ENCODE data around the gene PCDHB9.
"Not testable (repeated sequence)": the region's sequence is repeated elsewhere in the genome, so short reads cannot be mapped to it uniquely, and the experiment has no call there.

PCDHB9 gene

GRCh38 chr5:141188682-141189081 is 1.7 kb downstream of the PCDHB9 start:
- DNase-seq (ENCODE audit: low read depth), result not testable (repeated sequence)

DNA sequence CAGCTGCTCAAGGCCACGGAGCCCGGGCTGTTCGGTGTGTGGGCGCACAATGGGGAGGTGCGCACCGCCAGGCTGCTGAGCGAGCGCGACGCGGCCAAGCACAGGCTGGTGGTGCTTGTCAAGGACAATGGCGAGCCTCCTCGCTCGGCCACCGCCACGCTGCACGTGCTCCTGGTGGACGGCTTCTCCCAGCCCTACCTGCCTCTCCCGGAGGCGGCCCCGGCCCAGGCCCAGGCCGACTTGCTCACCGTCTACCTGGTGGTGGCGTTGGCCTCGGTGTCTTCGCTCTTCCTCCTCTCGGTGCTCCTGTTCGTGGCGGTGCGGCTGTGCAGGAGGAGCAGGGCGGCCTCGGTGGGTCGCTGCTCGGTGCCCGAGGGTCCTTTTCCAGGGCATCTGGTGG is 2.2 kb downstream of the PCDHB9 start:
- DNase-seq (ENCODE audit: low read depth), result not testable (repeated sequence)

GRCh38 chr5:141192110-141192725 is 5.3 kb downstream of the PCDHB9 start, which contains the start of gene PCDHB10:
Gene PCDHB10, plus strand, starts transcription at chr5:141192353. Its CDS starts 200 bp downstream, at chr5:141192553.
- DNase-seq (ENCODE audit: low read depth), result no peak

- not testable (repeated sequence) for DNase-seq (ENCODE audit: low read depth)
Observed at GRCh38 chr5:141194332-141194731, 7.4 kb downstream of the PCDHB9 start.

DNA sequence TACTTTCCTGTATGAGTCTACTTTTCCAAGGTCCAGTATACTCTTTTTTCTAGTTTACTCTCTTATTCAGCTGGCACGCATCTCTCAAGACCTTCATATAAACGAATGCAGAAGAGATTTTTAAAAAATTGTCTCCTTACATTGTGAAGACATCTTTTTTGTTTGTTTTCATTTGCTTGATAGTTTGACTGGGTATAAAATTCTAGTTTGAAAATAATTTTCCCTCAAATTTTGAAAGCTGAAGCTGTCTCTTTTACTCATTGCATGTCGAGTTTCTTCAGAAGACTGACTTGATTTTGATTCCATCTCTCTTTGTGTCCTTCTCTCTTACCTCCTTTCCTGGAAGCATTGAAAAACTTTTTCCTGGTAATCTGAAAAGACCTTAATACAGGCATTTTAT is 9.4 kb downstream of the PCDHB9 start:
- no peak for DNase-seq (ENCODE audit: low read depth)

DNA sequence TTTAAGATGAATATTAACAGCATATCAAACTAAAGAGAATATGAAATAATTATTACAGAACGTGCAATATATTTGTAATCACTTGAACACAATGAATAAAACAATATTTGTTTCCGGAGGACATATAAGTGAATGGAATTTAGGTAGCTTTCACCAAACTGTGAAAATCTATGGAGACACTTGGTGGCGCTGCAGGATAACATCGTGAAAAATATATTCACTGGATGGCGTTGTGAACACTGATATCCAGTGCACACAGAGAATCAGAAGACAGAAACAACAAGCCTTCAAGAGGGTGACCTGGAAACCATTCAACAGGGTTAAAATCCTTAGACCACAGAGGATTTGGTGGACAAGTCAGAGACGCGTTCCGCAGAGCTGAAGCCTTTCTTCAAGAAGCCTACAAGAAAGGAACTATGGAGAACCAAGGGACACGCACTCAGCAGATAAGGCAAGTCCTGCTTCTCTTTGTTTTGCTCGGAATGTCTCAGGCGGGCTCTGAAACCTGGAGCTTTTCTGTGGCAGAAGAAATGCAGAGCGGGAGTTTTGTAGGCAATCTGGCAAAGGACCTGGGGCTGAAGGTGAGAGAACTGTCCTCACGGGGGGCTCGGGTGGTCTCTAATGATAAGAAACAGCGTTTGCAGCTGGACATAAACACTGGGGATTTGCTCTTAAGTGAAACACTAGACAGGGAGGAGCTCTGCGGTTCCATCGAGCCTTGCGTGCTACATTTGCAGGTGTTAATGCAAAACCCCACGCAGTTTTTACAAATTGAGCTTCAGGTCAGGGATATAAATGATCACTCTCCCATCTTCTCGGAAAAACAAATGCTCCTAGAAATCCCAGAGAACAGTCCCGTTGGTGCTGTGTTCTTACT is 12.6 kb downstream of the PCDHB9 start, which contains the start of gene PCDHB11:
PCDHB11 (plus strand) TSS at position 269 of the 877 bp plus-strand sequence; CDS start at position 417, 148 bp downstream.
- no peak for DNase-seq (ENCODE audit: low read depth)

- not testable (repeated sequence) for DNase-seq (ENCODE audit: low read depth)
Observed at GRCh38 chr5:141201126-141201525, 14.2 kb downstream of the PCDHB9 start.

DNA sequence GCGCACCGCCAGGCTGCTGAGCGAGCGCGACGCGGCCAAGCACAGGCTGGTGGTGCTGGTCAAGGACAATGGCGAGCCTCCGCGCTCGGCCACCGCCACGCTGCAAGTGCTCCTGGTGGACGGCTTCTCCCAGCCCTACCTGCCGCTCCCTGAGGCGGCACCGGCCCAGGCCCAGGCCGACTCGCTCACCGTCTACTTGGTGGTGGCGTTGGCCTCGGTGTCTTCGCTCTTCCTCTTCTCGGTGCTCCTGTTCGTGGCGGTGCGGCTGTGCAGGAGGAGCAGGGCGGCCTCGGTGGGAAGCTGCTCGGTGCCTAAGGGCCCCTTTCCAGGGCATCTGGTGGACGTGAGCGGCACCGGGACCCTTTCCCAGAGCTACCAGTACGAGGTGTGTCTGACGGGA is 14.7 kb downstream of the PCDHB9 start:
- DNase-seq (ENCODE audit: low read depth), result not testable (repeated sequence)

DNA sequence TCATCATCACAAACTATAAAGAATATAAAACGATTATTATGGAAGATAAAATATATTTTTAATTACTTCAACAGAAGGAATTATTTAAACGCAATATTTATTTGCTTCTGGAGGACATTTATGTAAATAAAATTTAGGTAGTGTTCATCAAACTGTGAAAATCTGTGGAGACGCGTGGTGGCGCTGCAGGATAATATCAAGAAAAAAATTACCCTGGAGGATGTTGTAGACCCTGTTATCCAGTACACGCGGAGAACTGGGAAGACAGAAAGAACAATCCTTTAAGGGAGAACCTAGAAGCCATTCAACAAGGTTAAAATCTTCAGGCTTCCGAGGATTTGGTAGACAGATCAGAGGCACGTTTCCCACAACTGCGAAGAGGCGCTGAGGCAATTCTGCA is 21.5 kb downstream of the PCDHB9 start, which contains the start of gene PCDHB12:
PCDHB12 (plus strand) TSS at position 242 of the 400 bp plus-strand sequence. CDS start 189 bp downstream, outside the sequence.
- no peak for DNase-seq (ENCODE audit: low read depth)

GRCh38 chr5:141210281-141210680 is 23.3 kb downstream of the PCDHB9 start:
- not testable (repeated sequence) for DNase-seq (ENCODE audit: low read depth)

DNA sequence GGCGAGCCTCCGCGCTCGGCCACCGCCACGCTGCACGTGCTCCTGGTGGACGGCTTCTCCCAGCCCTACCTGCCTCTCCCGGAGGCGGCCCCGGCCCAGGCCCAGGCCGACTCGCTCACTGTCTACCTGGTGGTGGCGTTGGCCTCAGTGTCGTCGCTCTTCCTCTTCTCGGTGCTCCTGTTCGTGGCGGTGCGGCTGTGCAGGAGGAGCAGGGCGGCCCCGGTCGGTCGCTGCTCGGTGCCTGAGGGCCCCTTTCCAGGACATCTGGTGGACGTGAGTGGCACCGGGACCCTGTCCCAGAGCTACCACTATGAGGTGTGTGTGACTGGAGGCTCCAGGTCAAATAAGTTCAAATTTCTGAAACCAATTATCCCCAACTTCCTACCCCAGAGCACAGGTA is 23.9 kb downstream of the PCDHB9 start:
- not testable (repeated sequence) for DNase-seq (ENCODE audit: low read depth)

- DNase-seq (ENCODE audit: low read depth), result not testable (repeated sequence)
Observed at GRCh38 chr5:141213656-141214339, 26.8 kb downstream of the PCDHB9 start, which contains the start of gene PCDHB13. Gene PCDHB13, plus strand, starts transcription at chr5:141213919. Its CDS starts 205 bp downstream, at chr5:141214124.

GRCh38 chr5:141214583-141214982 is 27.6 kb downstream of the PCDHB9 start:
- DNase-seq (ENCODE audit: low read depth), result not testable (repeated sequence)

GRCh38 chr5:141215504-141215903 is 28.5 kb downstream of the PCDHB9 start:
- DNase-seq (ENCODE audit: low read depth), result not testable (repeated sequence)

GRCh38 chr5:141216035-141216434 is 29.1 kb downstream of the PCDHB9 start:
- not testable (repeated sequence) for DNase-seq (ENCODE audit: low read depth)

GRCh38 chr5:141223112-141223783 is 36.3 kb downstream of the PCDHB9 start, which contains the start of gene PCDHB14:
Gene PCDHB14, plus strand, starts transcription at chr5:141223343. Its CDS starts 163 bp downstream, at chr5:141223506.
- no peak for DNase-seq (ENCODE audit: low read depth)

DNA sequence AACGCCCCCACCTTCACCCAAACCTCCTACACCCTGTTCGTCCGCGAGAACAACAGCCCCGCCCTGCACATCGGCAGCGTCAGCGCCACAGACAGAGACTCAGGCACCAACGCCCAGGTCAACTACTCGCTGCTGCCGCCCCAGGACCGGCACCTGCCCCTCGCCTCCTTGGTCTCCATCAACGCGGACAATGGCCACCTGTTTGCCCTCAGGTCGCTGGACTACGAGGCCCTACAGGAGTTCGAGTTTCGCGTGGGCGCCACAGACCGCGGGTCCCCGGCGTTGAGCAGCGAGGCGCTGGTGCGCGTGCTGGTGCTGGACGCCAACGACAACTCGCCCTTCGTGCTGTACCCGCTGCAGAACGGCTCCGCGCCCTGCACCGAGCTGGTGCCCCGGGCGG is 37.9 kb downstream of the PCDHB9 start:
- DNase-seq (ENCODE audit: low read depth), result not testable (repeated sequence)

DNA sequence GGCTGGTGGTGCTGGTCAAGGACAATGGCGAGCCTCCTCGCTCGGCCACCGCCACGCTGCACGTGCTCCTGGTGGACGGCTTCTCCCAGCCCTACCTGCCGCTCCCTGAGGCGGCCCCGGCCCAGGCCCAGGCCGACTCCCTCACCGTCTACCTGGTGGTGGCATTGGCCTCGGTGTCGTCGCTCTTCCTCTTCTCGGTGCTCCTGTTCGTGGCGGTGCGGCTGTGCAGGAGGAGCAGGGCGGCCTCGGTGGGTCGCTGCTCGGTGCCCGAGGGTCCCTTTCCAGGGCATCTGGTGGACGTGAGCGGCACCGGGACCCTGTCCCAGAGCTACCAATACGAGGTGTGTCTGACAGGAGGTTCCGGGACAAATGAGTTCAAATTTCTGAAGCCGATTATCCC is 38.5 kb downstream of the PCDHB9 start:
- not testable (repeated sequence) for DNase-seq (ENCODE audit: low read depth)

DNA sequence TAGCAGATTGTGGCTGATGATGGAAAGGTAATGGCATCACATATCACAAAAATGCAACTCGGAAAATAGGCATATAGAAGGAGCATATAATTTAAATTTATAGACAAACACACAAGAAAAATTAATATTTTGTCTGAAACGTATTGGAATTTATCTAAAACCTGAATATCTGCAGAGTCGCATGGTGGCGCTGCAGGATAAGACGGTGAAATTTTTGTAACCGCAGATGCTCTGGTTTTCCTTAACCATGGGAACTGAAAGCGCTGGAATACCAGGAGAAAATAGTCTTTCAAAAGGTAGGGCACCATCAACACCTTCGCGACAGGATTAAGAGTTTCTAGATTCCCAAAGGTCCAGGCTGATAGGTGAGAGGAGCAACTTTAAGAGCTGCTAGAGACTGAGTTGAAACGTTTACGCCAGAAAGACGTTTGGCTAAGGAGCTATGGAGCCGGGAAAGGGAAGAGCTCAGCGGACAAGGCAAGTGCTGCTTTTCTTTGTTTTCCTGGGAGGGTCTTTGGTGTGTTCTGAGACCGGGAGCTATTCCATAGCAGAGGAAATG is 47.2 kb downstream of the PCDHB9 start:
- no peak for DNase-seq (ENCODE audit: low read depth)

DNA sequence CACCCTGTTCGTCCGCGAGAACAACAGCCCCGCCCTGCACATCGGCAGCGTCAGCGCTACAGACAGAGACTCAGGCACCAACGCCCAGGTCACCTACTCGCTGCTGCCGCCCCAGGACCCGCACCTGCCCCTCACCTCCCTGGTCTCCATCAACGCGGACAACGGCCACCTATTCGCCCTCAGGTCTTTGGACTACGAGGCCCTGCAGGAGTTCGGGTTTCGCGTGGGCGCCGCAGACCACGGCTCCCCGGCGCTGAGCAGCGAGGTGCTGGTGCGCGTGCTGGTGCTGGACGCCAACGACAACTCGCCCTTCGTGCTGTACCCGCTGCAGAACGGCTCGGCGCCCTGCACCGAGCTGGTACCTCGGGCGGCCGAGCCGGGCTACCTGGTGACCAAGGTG is 49.0 kb downstream of the PCDHB9 start:
- DNase-seq (ENCODE audit: low read depth), result not testable (repeated sequence)

Data from activated T-cell treated with anti-CD3 and anti-CD28 coated beads for 48 hours (primary cell).